GM19468 (cell line): ENCODE data around the gene FRZB.
"Not testable (repeated sequence)": the region's sequence is repeated elsewhere in the genome, so short reads cannot be mapped to it uniquely, and the experiment has no call there.

Source experiments
- ATAC-seq: cut with Tn5 transposase; IDR thresholded peaks from one replicate; pipeline ENCODE4 v1.9.1; 2021; ENCODE audit warnings: mild to moderate bottlenecking, moderate library complexity, moderate number of reproducible peaks; ENCODE audit not compliant: unreplicated experiment; ENCODE audit errors: extremely low read depth

FRZB gene, protein sequence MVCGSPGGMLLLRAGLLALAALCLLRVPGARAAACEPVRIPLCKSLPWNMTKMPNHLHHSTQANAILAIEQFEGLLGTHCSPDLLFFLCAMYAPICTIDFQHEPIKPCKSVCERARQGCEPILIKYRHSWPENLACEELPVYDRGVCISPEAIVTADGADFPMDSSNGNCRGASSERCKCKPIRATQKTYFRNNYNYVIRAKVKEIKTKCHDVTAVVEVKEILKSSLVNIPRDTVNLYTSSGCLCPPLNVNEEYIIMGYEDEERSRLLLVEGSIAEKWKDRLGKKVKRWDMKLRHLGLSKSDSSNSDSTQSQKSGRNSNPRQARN

DNA sequence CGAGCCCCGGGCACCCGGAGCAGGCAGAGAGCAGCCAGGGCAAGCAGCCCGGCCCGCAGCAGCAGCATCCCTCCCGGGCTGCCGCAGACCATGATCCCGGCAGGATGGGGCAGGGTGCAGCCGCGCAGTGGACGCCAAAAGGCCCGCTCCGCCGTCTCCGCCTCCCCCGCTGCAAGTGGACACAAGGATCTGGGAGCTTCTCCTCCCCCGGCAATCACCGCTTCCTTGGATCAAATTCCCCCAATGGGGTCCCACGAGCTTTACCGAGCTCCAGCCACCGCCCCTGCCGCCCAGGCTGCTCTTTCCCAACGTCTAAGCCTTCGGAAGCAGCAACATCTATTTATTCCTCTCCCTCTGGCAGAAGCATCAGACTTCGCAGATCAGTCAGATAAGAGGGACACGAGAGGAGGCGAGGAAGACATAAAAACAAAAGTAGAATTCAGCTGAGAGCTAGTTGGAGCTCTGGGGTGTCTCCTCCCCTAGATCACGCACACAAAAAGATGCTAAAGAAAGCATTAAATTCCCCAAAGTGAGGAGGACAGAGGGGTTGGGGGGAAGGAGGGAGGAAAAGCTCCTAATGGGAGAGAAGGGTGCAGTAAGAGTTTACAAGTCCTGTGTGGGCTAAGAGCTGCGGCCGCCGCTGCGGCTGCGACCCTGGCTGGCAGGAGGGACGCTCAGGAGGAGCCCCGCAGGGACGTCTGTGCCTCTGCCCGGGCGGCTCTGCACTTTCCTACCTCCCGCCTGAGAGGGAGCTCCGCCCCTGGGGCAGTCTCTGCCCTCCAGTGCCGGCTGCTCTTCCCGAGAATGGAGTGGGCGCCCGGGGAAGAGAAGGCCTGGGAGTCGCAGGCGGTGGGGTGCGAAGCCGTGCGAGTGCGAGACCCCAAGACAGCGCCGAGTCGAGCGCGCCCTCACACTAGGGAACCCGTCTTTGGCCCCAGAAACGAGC, at the start of gene FRZB:
Gene FRZB, minus strand, starts transcription at position 177 of the 946 bp plus-strand sequence. Its CDS starts 85 bp downstream, at position 92.
- ATAC-seq: no peak

DNA sequence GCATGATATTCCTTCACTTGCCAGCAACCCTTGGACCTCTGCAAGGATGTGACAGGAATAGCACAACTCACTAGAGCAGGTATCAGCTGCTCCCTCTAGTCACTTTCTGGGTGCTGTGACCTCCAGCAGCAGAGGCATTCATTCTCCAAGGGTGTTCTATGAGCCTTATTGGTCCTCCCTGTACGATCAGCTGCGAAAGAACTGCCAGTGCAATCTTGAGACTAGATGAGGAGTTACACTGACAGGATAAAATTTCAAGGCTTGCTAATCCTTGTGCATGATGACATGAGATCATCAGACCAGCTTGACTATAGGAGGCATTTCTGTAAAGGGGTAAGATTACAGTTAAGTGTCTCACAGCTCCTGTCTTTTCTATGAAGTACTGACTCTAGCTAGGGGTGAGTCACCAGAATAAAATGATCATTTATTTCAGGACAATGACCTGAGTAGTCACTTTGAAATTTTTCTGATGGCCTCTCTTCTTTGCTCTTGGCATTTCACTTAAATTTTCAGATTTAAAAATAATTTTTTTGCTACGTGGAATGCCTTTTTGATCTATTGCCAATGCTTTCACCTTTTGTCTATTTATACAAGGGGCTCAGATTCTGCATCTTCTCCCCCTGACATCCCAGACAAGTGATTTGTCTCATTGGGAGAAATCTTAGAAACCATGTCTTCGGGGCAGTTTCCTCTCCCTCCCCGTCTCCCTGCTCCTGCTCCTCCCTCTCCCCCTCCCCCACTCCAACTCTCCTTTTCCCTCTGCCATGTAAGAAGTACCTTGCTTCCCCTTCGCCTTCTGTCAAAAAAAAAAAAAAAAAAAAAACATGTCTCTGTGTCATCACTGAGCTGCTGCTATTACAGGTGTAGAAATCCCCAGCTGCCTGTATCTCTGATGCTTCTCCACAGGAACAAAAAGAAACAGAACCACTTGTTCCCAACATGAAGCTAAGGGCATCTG, 49.2 kb upstream of the FRZB start:
- ATAC-seq: no peak

DNA sequence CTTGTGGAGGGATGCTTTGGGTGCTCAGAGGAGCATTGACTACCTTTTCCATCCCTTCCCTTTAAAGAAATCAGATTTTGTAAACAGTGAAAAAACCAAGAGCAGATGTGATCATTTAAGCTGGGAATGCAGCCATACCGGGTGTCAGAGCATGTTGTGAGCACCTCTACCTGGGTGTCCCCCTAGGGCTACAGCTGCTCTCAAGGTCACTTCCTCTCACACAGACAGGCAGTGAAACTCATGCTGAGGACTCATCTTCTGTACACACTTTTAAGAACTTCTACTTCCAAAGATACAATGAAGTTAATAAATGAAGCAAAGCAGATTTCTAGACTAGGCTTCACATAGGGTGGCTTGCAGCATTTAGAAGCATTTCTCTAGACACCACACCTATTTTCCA, 48.4 kb upstream of the FRZB start:
- no peak for ATAC-seq

DNA sequence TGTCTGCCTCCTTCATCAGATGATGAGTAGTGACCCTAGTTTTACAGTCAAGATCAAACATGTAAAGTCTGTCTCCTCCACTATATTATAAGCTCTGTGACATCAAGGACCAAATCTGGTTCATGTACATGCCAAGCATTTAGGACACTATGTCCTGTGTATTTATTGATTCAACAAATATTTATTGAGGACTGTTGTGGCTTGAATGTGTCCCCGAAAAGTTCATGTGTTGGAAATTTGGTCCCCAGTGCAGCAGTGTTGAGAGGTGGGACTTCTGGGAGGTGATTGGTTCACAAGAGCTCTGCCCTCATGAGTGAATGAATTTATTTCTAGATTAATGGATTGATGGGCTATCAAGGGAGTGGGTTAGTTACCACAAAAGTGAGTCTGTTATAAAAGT, 46.6 kb upstream of the FRZB start:
- no peak for ATAC-seq

DNA sequence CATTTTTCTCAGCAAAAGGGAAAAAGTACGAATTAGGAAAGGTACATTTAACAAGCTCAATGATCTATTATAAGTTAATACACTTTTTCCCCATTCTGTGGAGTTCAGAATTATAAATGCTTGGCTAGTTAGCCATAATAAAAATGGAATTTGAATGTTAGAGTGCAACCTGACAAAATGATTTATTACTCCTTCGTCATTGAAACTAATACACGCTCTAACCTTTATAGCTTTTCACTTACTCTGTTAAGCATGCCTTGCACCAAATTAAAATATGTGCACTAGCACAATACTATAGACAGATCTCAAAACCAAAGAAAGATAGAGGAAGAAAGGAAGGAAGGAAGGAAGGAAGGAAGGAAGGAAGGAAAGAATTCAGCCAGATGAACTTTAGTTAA, 46.1 kb upstream of the FRZB start:
- ATAC-seq: no peak

DNA sequence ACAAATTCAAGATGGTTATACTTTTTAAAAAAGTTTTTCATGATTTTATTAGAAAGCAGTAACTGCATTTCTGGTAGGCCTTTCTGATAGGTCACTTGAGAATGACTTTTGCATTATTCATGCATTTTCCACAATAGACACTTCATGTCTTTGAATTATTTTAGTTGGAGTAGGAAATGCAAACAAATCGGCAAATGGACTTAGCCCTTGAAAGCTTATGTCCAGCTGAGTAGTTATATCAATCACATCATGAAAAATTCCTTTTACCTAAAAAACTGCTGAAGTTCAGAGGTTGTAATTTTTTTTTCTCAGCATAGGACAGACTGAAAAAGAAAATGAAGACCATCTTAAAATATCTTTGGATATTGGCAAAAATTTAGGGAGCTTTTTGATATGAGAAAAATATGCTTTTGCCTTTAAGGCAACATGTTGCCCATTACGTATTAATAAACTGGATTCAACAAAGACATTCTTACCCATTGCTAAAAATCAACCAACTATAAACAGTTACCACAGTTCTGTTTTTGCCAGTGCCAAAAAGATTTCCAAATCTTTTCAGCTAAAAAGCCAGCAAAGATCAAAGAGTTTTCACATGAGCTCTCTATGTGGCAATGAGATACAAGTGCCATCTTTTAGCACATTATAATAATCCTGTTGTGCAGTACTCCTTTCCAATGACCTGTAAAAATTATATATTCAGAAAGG, 45.5 kb upstream of the FRZB start:
- ATAC-seq: no peak

DNA sequence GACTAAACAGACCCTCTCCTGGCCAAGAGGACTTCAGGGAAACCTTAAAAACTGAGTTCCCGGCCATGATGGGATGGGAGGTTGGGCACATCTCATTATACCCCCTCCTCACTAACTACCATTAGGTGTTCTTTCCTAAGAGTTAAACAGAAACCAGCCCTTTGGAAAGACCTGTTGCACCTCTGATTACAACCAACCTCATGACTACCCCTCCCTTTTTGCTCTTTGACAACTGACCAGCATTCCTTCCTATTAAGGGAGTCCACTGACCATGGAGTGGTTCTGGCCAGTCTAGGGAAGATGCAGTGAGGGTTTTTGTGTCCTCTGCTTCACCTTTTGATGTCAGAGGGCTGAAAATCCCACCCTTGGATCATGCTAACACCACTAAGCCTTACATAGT, 44.5 kb upstream of the FRZB start:
- no peak for ATAC-seq

DNA sequence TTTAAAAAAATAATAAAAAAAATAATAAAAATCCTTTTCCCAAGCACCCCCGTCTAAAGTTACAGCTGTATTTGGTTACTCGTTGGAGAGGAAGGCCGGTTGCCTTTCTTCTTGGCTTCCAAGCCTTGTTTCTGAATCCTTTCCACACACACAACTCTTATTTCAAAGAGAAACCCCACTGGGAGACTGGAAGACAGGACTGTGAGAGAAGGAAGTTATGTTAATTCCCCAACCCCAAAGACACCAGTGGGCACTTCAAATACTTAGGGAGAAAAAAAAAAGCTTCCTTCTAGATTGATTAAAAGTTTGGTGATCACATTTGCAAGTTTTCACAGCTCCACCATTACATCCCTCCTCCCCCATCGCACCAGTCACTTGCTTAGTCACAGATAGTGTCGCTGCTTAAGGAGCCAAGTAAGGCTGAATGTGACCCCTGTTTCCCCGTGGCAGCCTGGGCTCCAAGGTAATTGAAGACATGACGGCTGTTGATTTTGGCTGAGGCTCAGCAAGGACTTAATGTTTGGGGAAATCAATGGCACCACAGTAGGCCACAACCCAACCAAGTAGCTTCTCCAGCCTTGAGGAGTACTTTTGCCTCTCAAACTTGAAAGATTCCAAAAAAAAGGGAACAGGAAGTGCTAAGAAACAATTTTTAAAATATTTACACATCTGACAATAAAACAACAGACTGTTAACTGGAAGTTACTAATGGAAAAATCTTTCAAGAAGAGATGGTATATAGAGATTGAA, 40.8 kb upstream of the FRZB start:
- no peak for ATAC-seq

DNA sequence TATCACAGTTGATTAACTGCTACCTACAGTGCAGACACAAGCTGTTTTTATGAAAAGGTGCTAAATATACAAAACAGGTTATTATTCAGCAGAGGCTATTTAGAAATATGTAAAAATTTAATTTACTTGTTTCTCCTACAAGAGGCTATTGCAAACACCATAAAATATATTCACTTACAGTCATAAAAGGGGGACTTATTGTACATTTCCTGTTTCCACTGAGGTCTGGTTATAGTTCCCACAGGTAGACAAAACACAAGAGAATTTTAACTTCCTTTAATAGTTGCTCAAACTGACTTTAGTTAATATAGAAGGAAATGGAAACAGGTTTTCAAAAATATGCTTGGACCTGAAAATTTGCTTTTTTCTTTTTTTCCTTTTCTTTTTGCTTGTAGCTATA, 40.0 kb upstream of the FRZB start:
- no peak for ATAC-seq

DNA sequence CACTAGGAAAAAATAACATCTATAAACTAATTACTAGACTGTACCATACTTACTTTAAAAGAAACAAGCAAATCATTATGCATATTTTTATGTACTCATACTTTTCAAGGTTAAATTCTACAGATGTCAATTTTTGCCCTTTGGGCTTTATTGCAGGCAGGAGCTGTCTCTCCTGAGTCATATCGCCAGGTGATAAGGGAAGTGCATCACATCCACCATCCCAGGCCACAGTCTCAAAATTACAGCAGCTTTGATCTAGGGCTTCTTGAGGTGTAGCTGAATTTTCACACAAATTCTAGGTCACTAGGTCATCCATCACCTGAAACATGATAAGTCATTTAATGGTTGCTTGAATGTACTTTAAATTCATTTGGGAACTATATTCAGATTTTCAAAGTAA, 38.4 kb upstream of the FRZB start:
- no peak for ATAC-seq

DNA sequence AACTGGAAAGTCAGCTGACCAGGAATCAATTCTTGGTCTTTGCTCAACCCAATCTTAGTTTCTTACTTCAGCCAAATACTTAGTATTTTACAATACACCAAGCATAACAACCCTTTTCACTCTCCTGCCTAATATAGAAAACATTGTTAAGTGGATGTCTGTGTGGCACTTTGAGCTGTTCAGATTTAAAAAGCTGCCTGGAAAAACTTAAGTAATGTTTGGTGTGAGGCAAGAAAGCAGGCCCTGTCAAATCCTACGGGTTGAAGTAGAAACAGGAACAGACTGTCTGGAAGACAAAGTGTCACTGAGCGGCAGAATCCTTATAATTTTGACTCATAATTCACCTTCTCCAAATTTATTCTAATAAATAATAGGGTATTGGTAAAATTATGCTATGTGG, 37.1 kb upstream of the FRZB start:
- no peak for ATAC-seq

DNA sequence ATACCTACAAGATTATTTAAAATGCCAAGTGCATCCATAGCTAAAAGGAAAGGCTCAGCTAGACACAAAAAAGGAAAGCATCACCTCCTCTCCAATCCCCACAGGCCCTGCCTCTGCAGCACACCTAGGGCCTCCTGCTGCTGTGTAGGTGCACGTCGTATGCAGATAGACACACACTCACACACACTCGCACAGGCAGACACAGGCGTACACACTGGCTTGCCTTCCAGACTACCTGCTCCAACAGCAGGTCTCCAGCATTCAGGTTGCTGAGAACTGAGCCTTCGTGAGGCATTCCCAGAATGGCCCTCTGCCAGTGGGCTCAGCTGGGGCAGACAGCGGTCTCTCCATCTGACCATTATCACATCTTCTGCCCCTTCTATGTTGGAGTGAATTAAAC, 35.3 kb upstream of the FRZB start:
- no peak for ATAC-seq

DNA sequence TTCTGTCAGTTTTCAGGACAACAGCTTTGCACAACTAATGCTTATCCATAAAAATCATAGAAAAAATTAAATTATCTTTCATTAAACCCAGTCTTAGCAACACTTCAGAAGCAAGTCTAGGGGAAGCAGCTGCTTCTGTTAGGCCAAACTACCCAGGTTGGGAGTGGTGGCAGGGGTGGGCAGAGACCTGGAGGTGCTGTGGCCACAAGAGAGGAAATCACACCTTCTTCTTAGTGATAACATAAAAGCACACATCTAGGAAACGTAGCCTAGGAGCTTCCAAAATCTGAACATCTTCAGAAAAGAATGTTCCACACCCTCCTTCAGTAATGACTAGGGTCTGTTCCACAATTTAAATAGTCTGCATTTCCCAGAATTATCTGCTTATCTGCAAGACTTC, 32.3 kb upstream of the FRZB start:
- no peak for ATAC-seq

DNA sequence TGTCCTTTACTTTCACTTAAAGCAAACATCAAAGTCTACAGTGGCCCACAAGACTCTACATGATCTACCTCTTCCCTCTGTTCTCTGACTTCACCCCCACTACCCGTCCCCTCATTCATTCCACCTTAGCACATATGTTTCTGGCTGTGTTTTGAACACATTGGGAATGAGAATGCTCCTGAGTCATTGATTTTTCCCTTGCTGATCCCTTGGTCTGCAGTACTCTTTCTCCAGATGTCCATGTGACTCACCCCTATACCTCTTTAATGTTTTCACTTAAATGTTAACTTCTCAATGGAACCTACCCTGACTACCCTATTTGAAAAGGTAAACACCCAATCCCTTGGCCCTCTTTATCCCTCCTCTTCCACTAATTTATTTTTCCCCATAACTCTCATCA, 30.7 kb upstream of the FRZB start:
- ATAC-seq: no peak

DNA sequence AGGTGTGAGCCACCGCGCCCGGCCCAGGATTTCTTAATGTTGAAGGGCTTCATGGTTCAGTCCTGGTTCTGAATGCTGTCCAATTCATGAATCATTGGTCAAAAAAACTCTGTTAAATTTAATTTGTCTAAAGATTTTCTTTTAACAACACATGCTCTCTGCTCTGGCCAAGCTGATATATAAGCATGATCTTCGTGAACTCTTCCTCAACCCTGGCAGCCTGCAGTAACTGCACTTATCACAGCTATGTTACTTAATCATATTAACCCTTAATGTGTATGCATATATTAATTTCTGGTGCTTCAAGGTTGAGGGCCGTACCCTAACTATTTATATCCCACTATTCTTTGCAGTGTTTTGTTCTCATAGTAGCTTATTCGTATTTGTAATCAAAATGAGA, 29.4 kb upstream of the FRZB start:
- no peak for ATAC-seq

DNA sequence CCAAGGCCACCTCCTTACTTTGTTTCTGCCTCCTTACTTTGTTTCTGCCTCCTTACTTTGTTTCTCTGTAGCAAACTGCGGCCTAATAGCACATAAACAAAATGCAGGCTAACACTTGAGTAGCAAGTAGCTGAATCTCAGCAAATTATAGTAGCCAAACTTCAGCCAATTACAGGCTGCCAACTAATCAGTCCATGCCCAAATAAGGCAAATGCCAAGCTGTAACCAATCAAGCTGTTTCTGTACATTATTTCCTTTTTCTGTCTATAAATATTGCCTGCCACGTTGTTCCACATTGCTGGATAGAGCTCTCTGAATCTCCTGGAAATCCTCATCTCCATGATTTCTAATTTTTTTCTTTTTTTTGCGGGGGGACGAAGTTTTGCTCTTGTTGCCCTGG, 28.7 kb upstream of the FRZB start:
- ATAC-seq: no peak

DNA sequence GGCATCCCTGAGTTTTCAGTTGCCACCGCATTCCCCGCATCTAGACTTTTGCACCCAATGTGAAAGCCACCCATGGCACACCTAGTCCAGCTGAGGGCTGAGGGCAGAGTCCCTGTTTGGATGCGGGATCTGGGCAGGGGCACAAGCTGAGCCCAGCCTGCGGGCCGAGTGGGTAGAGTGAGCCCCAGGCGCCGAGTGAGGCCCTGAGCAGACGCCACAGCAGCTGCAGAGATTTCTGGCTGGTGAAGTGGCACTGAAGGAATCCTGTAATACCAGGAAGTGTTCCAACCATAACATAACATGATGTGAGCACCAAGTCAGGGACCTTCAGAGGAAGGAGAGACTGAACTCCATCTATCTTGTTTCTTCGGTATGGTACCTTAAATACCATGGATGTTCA, 27.7 kb upstream of the FRZB start:
- no peak for ATAC-seq

DNA sequence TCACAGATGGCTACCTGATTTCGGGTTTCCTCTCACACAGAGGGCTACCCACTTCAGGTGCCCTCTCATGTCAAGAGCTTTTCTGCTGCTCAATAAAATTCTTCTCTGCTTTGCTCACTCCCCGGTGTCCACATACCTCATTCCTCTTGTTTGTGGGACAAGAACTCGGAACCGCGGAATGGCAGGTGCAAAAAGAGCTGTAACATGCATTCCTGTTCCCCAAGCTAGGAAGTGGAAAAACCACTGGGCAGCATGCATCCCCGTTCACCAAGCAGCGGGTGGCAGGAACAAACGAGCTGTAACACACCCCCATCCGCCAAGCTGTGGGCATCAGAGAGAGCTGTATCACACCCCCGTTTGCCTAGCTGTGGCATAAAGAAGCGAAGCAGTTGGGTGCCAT, 27.2 kb upstream of the FRZB start:
- no peak for ATAC-seq

DNA sequence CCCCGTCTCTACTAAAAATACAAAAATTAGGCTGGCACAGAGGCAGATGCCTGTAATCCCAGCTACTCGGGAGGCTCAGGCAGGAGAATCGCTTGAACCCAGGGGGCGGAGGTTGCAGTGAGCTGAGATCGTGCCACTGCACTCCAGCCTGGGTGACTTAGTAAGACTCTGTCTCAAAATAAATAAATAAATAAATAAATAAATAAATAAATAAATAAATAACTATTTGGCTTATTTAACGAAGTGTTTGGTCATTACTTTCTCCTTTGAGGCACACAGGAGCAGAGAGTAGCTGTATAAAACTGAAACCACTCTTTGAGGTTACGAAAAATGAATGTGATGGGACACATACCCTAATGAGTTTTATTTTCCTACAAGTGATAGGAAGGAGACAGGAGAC, 26.6 kb upstream of the FRZB start:
- not testable (repeated sequence) for ATAC-seq
